PFSK-1 (cell line): ENCODE measurements around the gene ISM1.

Experiments
- FOXP2 ChIP-seq: optimal IDR thresholded peaks from 2 replicates; pipeline ENCODE3; 2011; ENCODE audit warnings: borderline replicate concordance, control low read depth, inconsistent platforms; ENCODE audit not compliant: insufficient read depth; ENCODE audit errors: extremely low read length, extremely low read depth
- POLR2AphosphoS5 ChIP-seq: IDR thresholded peaks from 2 replicates; pipeline ENCODE4 v1.6.1; 2012; ENCODE audit warnings: low read depth, mild to moderate bottlenecking, control low read depth, low read length, moderate library complexity
- SIN3A ChIP-seq: IDR thresholded peaks from 2 replicates; pipeline ENCODE4 v1.6.1; 2012; ENCODE audit warnings: mild to moderate bottlenecking, low read length, moderate library complexity, borderline replicate concordance; ENCODE audit not compliant: insufficient read depth
- TAF1 ChIP-seq: IDR thresholded peaks from 2 replicates; pipeline ENCODE4 v1.6.1; 2012; ENCODE audit warnings: low read length, control low read depth, borderline replicate concordance; ENCODE audit not compliant: insufficient read depth
- TF ChIP-seq, protein P1 (sequence below), 2 experiments: IDR thresholded peaks; 2 replicates each; pipeline versions ENCODE4 v1.6.1 to v1.8.0; 2011 to 2012; ENCODE audit warnings: low read depth in 2 of 2, low read length in 2 of 2, control low read depth in 1 of 2, inconsistent platforms in 1 of 2, mild to moderate bottlenecking in 1 of 2, moderate library complexity in 1 of 2; ENCODE audit not compliant: insufficient read depth in 1 of 2

The ISM1 gene

DNA sequence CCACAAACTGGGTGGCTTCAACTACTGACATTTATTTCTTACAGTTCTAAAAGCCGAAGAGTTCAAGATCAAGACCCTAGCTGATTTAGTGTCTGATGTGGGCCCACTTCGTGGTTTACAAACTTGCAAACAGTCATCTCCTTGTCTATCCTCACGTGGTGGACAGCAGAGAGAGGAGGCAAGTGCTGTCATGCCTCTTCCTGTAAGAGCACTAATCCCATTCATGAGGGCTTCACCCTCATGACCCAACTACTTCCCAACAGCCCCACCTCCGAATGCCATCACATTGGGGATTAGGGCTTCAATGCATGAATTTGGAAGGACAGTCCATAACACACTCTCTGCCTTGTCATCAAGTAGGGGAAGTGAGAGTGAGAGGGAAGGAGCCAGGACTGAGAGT lies 15.6 kb upstream of the ISM1 start:
- TF ChIP-seq POLR2AphosphoS5 (no peak), TAF1 (no peak), FOXP2 (no peak), SIN3A (no peak)
- TF ChIP-seq, protein P1, sequence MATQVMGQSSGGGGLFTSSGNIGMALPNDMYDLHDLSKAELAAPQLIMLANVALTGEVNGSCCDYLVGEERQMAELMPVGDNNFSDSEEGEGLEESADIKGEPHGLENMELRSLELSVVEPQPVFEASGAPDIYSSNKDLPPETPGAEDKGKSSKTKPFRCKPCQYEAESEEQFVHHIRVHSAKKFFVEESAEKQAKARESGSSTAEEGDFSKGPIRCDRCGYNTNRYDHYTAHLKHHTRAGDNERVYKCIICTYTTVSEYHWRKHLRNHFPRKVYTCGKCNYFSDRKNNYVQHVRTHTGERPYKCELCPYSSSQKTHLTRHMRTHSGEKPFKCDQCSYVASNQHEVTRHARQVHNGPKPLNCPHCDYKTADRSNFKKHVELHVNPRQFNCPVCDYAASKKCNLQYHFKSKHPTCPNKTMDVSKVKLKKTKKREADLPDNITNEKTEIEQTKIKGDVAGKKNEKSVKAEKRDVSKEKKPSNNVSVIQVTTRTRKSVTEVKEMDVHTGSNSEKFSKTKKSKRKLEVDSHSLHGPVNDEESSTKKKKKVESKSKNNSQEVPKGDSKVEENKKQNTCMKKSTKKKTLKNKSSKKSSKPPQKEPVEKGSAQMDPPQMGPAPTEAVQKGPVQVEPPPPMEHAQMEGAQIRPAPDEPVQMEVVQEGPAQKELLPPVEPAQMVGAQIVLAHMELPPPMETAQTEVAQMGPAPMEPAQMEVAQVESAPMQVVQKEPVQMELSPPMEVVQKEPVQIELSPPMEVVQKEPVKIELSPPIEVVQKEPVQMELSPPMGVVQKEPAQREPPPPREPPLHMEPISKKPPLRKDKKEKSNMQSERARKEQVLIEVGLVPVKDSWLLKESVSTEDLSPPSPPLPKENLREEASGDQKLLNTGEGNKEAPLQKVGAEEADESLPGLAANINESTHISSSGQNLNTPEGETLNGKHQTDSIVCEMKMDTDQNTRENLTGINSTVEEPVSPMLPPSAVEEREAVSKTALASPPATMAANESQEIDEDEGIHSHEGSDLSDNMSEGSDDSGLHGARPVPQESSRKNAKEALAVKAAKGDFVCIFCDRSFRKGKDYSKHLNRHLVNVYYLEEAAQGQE (IDR thresholded peaks at IDR 0.05; ENCODE audit: insufficient read depth in 1 of 2, low read depth in 2 of 2, low read length in 2 of 2), result no peak

DNA sequence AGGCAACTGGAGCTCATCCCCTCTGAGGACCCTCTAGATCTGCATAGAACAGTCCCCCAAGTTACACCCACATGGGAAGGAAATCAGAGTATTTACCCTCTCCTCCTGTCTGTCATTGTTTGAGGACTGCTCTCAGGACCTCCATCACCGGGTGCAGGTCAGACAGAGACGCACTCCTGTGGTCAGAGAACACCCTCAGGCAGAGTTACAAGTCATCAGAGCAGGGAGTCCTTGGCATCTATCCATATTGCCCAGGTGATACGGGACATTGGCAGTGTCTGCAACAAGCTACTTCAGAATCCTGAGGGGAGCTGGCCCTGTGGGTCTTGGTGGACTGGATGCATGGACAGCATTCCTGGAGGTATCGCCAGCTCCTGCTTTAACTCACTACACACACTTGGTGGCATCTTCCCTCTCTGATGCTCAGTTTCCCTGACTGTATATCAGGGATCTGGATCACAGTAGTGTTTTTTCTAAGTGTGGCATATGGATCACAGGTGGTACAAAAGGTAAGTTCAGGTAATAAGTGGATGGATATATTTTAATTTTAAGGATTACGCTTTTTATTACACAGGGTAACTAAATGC lies 15.1 kb upstream of the ISM1 start:
- TF ChIP-seq POLR2AphosphoS5 (no peak), FOXP2 (no peak), TAF1 (no peak), SIN3A (no peak)
- TF ChIP-seq, protein P1 (IDR thresholded peaks at IDR 0.05; ENCODE audit: insufficient read depth in 1 of 2, low read depth in 2 of 2, low read length in 2 of 2), result no peak

DNA sequence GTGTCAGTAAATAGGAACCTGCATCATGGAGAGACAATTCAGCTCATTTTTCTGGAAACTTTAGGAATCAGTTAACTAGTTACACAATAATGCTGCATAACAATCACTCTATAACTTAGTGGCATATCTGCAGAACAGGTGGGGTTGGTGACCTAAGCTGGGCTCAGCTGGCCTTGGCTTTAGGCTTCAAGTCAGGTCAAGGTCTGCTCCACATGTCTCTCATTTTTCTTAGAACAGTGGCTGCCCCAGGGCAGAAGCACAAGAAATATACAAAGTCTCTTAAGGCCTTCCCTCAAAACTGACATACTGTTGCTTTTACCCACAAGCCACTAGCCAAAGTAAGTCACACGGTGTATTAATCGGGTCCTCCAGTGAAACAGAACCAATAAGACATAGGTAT lies 14.1 kb upstream of the ISM1 start:
- TF ChIP-seq FOXP2, result no peak
- TF ChIP-seq, protein P1 (IDR thresholded peaks at IDR 0.05; ENCODE audit: insufficient read depth in 1 of 2, low read depth in 2 of 2, low read length in 2 of 2), result no peak
- no peak for TF ChIP-seq TAF1
- no peak for TF ChIP-seq POLR2AphosphoS5
- TF ChIP-seq SIN3A, result no peak

DNA sequence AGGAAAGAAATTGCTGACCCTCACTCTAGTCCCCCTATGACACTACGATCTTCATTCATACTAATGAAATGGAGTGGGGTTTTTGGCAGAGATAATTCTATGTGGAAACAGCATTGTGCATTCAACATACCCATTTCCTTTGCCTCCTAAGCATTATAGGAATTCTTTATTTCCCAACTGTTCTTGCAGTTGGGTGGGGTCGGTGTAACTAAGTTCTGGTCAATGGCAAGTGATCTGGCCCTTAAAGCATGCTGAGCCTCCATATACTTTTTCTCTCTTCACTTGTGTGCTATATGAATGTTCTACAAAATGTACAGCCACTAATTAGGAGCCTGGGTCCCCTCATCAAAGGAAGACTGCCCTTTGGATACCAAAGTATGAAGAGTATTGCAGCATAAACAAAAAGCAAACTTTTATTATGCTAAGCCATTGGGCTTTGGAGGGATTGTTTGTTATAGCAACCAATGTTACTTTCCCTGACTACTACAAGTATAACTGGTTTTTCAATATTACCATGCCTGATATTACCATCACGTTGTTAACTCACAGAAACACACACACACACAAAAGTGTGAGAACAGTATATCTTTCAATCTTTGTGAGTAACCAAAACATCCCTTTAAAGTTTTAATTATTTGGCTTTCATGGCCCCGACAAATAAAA lies 9.0 kb upstream of the ISM1 start:
- TF ChIP-seq SIN3A (no peak), POLR2AphosphoS5 (no peak), TAF1 (no peak), FOXP2 (no peak)
- TF ChIP-seq, protein P1 (IDR thresholded peaks at IDR 0.05; ENCODE audit: insufficient read depth in 1 of 2, low read depth in 2 of 2, low read length in 2 of 2), result no peak
